Activated T-cell treated with anti-CD3 and anti-CD28 coated beads, Interleukin-2, amount 50 U/mL, for 24 hours (primary cell): ENCODE data around the gene CIAO2A.
"Not testable (repeated sequence)": the region's sequence is repeated elsewhere in the genome, so short reads cannot be mapped to it uniquely, and the experiment has no call there.

Source experiments
- DNase-seq: peaks from one replicate; pipeline ENCODE4 v3.0.0-alpha.2; 2020
- H3K27ac Mint-ChIP-seq: 2 replicates; pipeline ENCODE4 v1.8.0; 2020; ENCODE audit warnings: mild to moderate bottlenecking, mixed read lengths
- H3K27me3 Mint-ChIP-seq: 2 replicates; pipeline ENCODE4 v1.8.0; 2020; ENCODE audit warnings: mixed read lengths
- H3K36me3 Mint-ChIP-seq: 2 replicates; pipeline ENCODE4 v1.8.0; 2020; ENCODE audit warnings: low read depth, mixed read lengths
- H3K4me1 Mint-ChIP-seq: 2 replicates; pipeline ENCODE4 v1.8.0; 2020; ENCODE audit warnings: low read depth, mixed read lengths
- H3K4me3 Mint-ChIP-seq: 2 replicates; pipeline ENCODE4 v1.8.0; 2020; ENCODE audit warnings: mild to moderate bottlenecking, moderate library complexity, mixed read lengths
- H3K9me3 Mint-ChIP-seq: 2 replicates; pipeline ENCODE4 v1.8.0; 2020; ENCODE audit warnings: mixed read lengths

The CIAO2A gene

GRCh38 chr15:64099379-64099778, 5.7 kb upstream of the CIAO2A start:
- no peaks in the 10 kb centered on the region for H3K9me3 Mint-ChIP-seq
- H3K4me3 Mint-ChIP-seq: no peak overlapping the region
- H3K4me1 Mint-ChIP-seq: peaks cover 72% of the 10 kb centered on the region
- H3K27ac Mint-ChIP-seq: peak overlapping the region; percentile 57
- no peaks in the 10 kb centered on the region for H3K27me3 Mint-ChIP-seq
- no peak for DNase-seq
- H3K36me3 Mint-ChIP-seq: peaks cover 48% of the 10 kb centered on the region

DNA sequence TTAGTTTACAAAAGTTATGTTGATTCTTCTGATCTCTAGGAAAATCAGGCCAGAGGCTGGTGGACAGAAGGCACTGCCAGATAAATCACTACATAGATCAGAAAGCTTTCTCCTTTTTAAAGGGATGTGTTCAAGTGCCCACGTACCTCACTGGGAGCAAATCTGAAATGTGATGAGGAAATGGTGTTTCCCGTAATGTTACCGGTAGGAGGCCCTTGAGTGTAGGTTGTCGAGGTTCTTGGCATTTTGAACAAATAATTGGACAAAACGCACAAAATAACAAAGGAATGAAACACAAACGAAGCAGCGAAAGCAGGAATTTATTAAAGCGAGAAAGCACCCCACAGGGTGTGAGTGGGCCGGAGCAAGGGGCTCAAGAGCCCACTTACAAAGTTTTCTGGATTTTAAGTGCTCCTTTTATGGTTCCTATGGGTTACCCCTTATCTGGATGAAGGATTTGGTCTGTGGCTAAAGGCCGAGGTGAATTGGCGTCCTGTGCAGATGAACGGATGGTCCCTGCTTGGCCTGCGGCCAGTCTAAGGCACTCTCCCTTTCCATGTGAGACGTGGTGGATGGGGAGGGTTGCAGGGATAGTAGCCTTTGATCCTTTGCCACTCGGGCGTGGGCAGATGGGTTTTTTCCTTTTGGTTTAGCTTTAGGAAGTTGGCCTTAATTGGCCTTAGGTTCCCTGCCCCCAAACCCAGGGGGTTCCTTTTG, 3.2 kb upstream of the CIAO2A start:
- Mint-ChIP-seq H3K27me3 (no peaks in the 10 kb centered on the region), H3K4me3 (peak overlapping the region; percentile 100), H3K27ac (peak overlapping the region; percentile 100), H3K4me1 (peaks cover 73% of the 10 kb centered on the region), H3K36me3 (peaks cover 63% of the 10 kb centered on the region), H3K9me3 (no peaks in the 10 kb centered on the region)
- no peak for DNase-seq

GRCh38 chr15:64095795-64096667, 2.4 kb upstream of the CIAO2A start, which contains the start of gene SNX1:
TSS of gene SNX1 (plus strand) at chr15:64095982. CDS start at chr15:64096014, 32 bp downstream.
- DNase-seq: peak; percentile 99
- peaks cover 68% of the 10 kb centered on the region for H3K4me1 Mint-ChIP-seq
- H3K27me3 Mint-ChIP-seq: no peaks in the 10 kb centered on the region
- peak within 1 kb of the TSS; percentile 100 for H3K4me3 Mint-ChIP-seq
- no peaks in the 10 kb centered on the region for H3K9me3 Mint-ChIP-seq
- H3K36me3 Mint-ChIP-seq: peaks cover 57% of the 10 kb centered on the region
- peak within 1 kb of the TSS; percentile 100 for H3K27ac Mint-ChIP-seq

DNA sequence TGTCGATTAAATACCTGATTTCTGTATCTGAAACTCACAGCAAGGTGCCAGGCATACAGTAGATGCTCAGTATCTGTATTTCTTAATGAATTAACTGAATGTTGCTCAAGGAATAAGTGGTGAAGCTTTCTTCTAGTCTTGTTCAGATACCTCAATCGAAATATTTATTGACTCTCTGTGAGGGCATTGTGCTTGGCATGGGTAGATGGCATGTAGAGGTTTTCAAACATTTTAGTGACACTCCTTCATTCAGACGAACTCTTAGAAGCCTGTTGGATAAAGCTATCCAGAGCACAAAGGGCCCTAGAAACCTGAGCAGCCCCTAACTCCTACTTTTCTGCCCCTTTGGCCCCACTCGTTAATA, 1.8 kb upstream of the CIAO2A start:
- Mint-ChIP-seq H3K36me3 (peaks cover 58% of the 10 kb centered on the region), H3K4me1 (peaks cover 68% of the 10 kb centered on the region), H3K27ac (peak overlapping the region; percentile 100), H3K9me3 (no peaks in the 10 kb centered on the region), H3K27me3 (no peaks in the 10 kb centered on the region), H3K4me3 (peak overlapping the region; percentile 100)
- no peak for DNase-seq

DNA sequence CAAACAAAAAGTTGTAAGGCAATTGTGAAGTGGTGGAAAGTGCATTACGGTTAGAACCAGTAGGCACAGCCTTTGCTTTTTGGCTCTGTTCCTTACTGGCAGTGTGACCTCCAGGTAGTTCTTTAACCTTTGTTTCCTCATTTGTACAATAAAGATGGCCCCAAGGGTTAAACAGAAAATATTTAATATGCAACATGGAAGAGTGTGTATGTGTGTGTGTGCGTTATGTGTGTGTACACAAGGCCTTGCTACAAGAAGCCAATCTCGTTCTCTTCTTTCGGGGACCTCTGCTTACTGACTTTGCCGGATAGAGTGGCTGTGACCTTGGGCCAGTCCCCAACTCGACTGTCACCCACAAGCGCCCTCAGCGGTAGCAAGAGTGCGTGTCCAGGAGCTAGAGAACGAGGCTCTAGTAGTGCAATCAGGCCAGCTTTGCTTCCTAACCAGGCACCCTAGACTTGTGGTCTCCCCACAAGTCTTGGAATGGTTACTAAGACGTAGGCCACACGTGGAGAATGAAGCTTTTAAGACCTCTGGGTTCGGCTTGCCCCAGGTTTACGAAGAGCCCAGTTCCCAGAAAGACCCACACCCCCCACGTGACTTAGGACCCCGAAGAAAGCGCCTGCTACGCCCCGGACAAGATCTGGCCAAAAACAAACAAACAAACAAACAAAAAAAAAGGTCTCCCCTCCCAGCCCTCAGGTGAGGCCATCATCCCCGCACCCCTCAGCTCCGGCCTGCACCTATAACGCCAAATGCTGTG, 593 bp downstream of the CIAO2A start:
- Mint-ChIP-seq H3K4me1 (peaks cover 61% of the 10 kb centered on the region), H3K4me3 (peak overlapping the region; percentile 100), H3K27ac (peak overlapping the region; percentile 100), H3K27me3 (no peaks in the 10 kb centered on the region), H3K9me3 (no peaks in the 10 kb centered on the region), H3K36me3 (peaks cover 69% of the 10 kb centered on the region)
- peak; percentile 60 for DNase-seq

DNA sequence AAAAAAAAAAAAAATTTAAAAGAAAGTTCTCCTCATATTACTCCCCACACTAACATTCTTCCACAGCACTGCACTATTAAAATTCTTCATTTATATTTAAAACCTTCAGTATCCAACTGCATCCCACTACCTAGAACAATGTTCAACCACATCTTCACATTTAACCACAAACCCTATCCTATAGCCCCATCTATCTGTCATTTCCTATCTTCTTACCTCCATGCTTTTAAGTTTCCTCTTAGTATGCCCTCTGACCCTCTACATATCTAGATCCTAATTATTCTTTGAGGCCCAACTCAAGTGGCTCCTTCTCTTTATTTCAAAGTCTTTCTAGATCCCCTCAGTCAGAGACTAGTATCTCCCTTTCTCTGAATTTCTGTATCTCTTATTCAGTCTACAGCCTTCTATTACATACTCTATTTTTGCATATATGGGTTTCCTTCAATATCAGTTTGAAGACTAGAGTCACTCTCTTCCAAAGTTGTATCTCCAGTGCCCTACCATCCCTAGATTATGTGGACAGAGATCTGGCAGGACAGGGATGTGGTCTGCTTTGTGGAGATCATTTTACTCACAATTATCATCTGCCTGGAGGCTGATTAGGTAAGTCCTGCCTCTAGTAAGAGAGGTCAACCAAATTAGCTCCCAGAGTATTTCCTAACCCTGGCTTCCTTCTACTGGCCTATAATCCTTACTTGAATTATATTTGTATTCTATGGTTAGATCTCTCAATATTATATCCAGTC, 1.4 kb downstream of the CIAO2A start:
- no peak for DNase-seq
- H3K36me3 Mint-ChIP-seq: peaks cover 69% of the 10 kb centered on the region

GRCh38 chr15:64090527-64090926, 3.1 kb downstream of the CIAO2A start:
- DNase-seq: no peak
- peaks cover 67% of the 10 kb centered on the region for H3K36me3 Mint-ChIP-seq
- no peaks in the 10 kb centered on the region for H3K9me3 Mint-ChIP-seq
- H3K4me1 Mint-ChIP-seq: peaks cover 44% of the 10 kb centered on the region
- no peaks in the 10 kb centered on the region for H3K27me3 Mint-ChIP-seq
- no peak overlapping the region for H3K4me3 Mint-ChIP-seq
- no peak overlapping the region for H3K27ac Mint-ChIP-seq

More for the DNA sequence above, 1.4 kb downstream of the CIAO2A start:
- Mint-ChIP-seq H3K27ac (peak overlapping the region; percentile 100), H3K4me1 (peaks cover 53% of the 10 kb centered on the region), H3K9me3 (no peaks in the 10 kb centered on the region), H3K4me3 (peak overlapping the region; percentile 100), H3K27me3 (no peaks in the 10 kb centered on the region)

- H3K27ac Mint-ChIP-seq: no peak overlapping the region
These were observed 3.9 kb downstream of the CIAO2A start for GRCh38 chr15:64089543-64090280.

GRCh38 chr15:64082757-64083156, 10.9 kb downstream of the CIAO2A start:
- Mint-ChIP-seq H3K27ac (no peak overlapping the region), H3K4me1 (no peaks in the 10 kb centered on the region), H3K9me3 (no peaks in the 10 kb centered on the region), H3K27me3 (no peaks in the 10 kb centered on the region), H3K4me3 (no peak overlapping the region), H3K36me3 (peaks cover 56% of the 10 kb centered on the region)
- no peak for DNase-seq

More at GRCh38 chr15:64089543-64090280, 3.9 kb downstream of the CIAO2A start:
- Mint-ChIP-seq H3K27me3 (no peaks in the 10 kb centered on the region), H3K4me1 (peaks cover 36% of the 10 kb centered on the region), H3K9me3 (no peaks in the 10 kb centered on the region), H3K4me3 (no peak overlapping the region), H3K36me3 (peaks cover 68% of the 10 kb centered on the region)
- DNase-seq: no peak

DNA sequence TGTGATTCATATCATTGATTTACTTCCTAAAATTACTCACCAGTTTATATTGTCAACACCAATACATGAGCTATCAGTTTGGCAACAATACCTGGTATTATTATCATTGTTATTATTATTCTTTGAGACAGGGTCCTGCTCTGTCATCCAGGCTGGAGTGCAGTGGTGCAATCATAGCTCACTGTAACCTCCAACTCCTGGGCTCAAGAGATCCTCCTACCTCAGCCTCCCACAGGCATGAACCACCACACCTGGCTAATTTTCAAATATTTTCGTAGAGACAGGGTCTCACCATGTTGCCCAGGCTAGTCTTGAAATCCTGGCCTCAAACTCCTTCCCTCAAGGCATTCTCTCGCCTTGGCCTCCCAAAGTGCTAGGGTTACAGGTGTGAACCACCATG, 20.1 kb downstream of the CIAO2A start:
- H3K27me3 Mint-ChIP-seq, H3K4me3 Mint-ChIP-seq, DNase-seq, H3K27ac Mint-ChIP-seq, H3K9me3 Mint-ChIP-seq: not testable (repeated sequence)
- peaks cover 11% of the 10 kb centered on the region for H3K4me1 Mint-ChIP-seq
- peaks cover 53% of the 10 kb centered on the region for H3K36me3 Mint-ChIP-seq

DNA sequence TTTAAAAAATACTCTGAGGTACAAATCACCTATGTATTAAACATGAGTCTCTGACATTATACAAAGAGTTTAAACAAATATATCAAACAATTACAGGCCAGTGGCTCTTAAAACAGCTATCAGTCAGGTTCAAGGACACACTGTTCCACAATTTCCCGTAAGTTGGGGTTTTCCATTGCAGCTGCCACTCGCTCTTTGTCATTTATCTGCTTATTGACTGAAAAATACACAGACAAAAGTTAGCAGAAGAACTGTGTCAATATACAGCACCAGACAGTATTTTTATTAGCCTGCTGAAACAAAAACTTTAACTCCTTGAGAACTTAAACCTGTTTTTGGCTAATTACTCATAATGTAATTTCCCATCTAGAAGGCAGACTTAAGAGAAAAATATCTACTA, 20.8 kb downstream of the CIAO2A start:
- peaks cover 11% of the 10 kb centered on the region for H3K4me1 Mint-ChIP-seq
- H3K27ac Mint-ChIP-seq: peak overlapping the region; percentile 4

GRCh38 chr15:64071931-64072765, 21.5 kb downstream of the CIAO2A start:
- peaks cover 48% of the 10 kb centered on the region for H3K36me3 Mint-ChIP-seq
- no peaks in the 10 kb centered on the region for H3K9me3 Mint-ChIP-seq
- DNase-seq: no peak
- no peak overlapping the region for H3K4me3 Mint-ChIP-seq
- no peaks in the 10 kb centered on the region for H3K27me3 Mint-ChIP-seq
- H3K27ac Mint-ChIP-seq: peak overlapping the region; percentile 28
- peaks cover 11% of the 10 kb centered on the region for H3K4me1 Mint-ChIP-seq

More for the DNA sequence above, 20.8 kb downstream of the CIAO2A start:
- peaks cover 52% of the 10 kb centered on the region for H3K36me3 Mint-ChIP-seq
- no peak overlapping the region for H3K4me3 Mint-ChIP-seq
- no peak for DNase-seq
- no peaks in the 10 kb centered on the region for H3K27me3 Mint-ChIP-seq
- H3K9me3 Mint-ChIP-seq: no peaks in the 10 kb centered on the region
